ENCODE data around the gene EOLA1. TPM values are rescaled to one million over a fixed set of nuclear protein-coding genes. Genes with fewer than 3 reads are reported as not detected.
"Not testable (repeated sequence)": the region's sequence is repeated elsewhere in the genome, so short reads cannot be mapped to it uniquely, and the experiment has no call there.

EOLA1 gene
- total RNA-seq, 1 donor from 2014 or later = 5.6 TPM

DNA sequence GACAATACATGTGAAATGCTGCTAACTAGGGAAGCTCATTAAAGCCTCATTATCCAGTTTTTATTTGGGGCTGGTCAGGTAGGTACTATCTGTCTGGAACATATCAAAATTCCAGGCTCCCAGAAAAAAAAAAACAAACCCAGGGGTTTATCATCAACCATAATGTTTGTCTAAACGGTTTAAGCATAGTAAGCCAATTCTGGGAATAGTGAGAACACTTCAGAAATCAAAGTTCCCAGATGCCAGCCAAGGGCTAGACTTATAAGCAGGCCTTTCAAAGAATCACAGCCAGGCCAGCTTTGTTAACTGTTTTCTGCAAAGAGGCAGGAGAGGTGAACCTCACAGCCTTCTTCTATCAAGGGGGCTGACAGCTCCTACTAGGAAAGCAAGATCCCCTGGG lies 43.8 kb upstream of the EOLA1 start:
- Histone ChIP-seq H3K27me3 (no peaks in the 10 kb centered on the region), H3K4me3 (no peak overlapping the region), H3K36me3 (peaks cover 43 to 66% of the 10 kb centered on the region in 2 donors), H3K9me3 (no peaks in the 10 kb centered on the region), H3K27ac (no peak overlapping the region), H3K4me1 (no peaks in the 10 kb centered on the region)
- intact Hi-C loops (cut with DNase I) = no loop called here
- TF ChIP-seq, protein P1, sequence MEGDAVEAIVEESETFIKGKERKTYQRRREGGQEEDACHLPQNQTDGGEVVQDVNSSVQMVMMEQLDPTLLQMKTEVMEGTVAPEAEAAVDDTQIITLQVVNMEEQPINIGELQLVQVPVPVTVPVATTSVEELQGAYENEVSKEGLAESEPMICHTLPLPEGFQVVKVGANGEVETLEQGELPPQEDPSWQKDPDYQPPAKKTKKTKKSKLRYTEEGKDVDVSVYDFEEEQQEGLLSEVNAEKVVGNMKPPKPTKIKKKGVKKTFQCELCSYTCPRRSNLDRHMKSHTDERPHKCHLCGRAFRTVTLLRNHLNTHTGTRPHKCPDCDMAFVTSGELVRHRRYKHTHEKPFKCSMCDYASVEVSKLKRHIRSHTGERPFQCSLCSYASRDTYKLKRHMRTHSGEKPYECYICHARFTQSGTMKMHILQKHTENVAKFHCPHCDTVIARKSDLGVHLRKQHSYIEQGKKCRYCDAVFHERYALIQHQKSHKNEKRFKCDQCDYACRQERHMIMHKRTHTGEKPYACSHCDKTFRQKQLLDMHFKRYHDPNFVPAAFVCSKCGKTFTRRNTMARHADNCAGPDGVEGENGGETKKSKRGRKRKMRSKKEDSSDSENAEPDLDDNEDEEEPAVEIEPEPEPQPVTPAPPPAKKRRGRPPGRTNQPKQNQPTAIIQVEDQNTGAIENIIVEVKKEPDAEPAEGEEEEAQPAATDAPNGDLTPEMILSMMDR (IDR thresholded peaks at IDR 0.05) = no peak
- no peak for DNase-seq (ENCODE audit: low spot score in 2 of 2)

GRCh38 chrX:149497626-149498025 lies 43.2 kb upstream of the EOLA1 start:
- intact Hi-C loops (cut with DNase I) = no loop called here
- H3K36me3 ChIP-seq = peaks cover 43 to 61% of the 10 kb centered on the region in 2 donors

DNA sequence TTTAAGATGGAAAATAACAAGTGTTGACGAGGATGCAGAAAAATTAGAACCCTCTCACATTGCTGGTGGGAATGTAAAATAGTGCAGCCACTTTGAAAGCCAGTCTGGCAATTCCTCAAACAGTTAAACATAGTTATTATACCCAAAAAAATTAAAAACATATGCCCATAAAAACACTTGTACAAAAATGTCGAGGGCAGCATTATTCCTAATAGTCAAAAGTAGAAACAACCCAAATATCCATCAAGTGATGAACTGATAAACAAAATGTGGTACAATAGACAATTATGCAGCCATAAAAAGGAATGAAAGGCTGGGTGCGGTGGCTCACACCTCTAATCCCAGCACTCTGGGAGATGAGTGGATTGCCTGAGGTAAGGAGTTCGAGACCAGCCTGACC lies 42.0 kb upstream of the EOLA1 start:
- intact Hi-C loops (cut with DNase I) = no loop called here
- Histone ChIP-seq H3K36me3 (peaks cover 43 to 51% of the 10 kb centered on the region in 2 donors), H3K27me3 (no peaks in the 10 kb centered on the region), H3K27ac (no peak overlapping the region), H3K4me3 (no peak overlapping the region), H3K9me3 (no peaks in the 10 kb centered on the region), H3K4me1 (no peaks in the 10 kb centered on the region)
- DNase-seq (ENCODE audit: low spot score in 2 of 2) = peak in 1 of 2 donors; percentile 22
- TF ChIP-seq, protein P1 (IDR thresholded peaks at IDR 0.05) = no peak

More at GRCh38 chrX:149497626-149498025, 43.2 kb upstream of the EOLA1 start:
- Histone ChIP-seq H3K9me3 (no peaks in the 10 kb centered on the region), H3K27me3 (no peaks in the 10 kb centered on the region), H3K4me3 (no peak overlapping the region), H3K4me1 (no peaks in the 10 kb centered on the region), H3K27ac (peak overlapping the region in 1 of 2 donors; percentile 18)
- TF ChIP-seq, protein P1 (IDR thresholded peaks at IDR 0.05) = no peak
- DNase-seq (ENCODE audit: low spot score in 2 of 2) = no peak

DNA sequence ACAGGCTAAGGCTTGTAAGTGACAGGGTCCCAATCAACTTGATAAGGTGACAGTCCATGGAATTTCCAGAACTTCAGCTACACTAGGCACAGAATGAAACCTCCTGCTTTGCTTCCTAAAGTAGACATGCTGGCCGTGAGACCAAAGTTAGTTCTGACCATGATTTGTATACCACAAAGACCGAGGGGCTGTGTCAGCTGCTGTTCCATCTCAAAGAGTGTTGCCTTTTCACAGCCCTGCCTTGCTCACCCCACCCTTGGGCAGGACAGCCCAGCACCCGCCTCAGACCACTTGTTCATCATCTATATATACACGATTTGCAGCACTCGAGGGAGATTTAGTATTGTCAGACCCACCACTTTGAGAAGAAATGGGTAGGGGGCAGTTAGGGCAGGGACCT lies 41.0 kb upstream of the EOLA1 start:
- Histone ChIP-seq H3K4me3 (no peak overlapping the region), H3K9me3 (no peaks in the 10 kb centered on the region), H3K27me3 (no peaks in the 10 kb centered on the region), H3K4me1 (no peaks in the 10 kb centered on the region), H3K36me3 (peaks cover 36 to 44% of the 10 kb centered on the region in 2 donors), H3K27ac (no peak overlapping the region)
- intact Hi-C loops (cut with DNase I) = loop anchor here (10.0 kb wide), 2 partner anchors 135 to 865 kb away; partner anchors contain the start of genes MAMLD1 and TMEM185A
- TF ChIP-seq, protein P1 (IDR thresholded peaks at IDR 0.05) = no peak
- peak in 1 of 2 donors; percentile 49 for DNase-seq (ENCODE audit: low spot score in 2 of 2)

DNA sequence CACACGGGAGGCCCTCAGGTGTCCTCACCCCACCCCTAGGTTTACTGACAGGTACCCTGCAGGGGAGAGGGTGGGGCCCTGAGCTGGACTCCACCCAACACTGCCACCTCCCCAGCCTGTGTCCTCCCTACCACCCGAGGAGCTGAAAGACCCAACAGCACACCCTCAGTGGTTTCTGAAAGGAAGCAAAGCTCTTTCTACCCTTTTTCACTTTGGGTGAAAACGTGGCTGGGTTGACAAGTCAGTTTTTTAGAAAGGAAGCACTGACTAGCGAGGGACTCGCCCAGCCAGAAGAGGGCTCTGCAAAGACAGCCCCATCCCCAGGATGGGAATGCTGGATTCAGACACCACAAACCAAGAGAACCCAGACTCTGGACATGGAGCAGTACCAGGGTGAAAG lies 37.9 kb upstream of the EOLA1 start:
- H3K4me1 ChIP-seq; DNase-seq (ENCODE audit: low spot score in 2 of 2); H3K27me3 ChIP-seq; H3K27ac ChIP-seq; H3K9me3 ChIP-seq: not testable (repeated sequence)
- intact Hi-C loops (cut with DNase I) = loop anchor here (10.0 kb wide), 2 partner anchors 132 to 862 kb away; partner anchors contain the start of genes MAMLD1 and TMEM185A
- peak overlapping the region in 1 of 2 donors; percentile 16 for H3K4me3 ChIP-seq
- peaks cover 16 to 24% of the 10 kb centered on the region in 2 donors for H3K36me3 ChIP-seq

GRCh38 chrX:149503446-149503845 lies 37.4 kb upstream of the EOLA1 start:
- intact Hi-C loops (cut with DNase I) = loop anchor here (10.0 kb wide), 2 partner anchors 131 to 861 kb away; partner anchors contain the start of genes MAMLD1 and TMEM185A

More at GRCh38 chrX:149503446-149503845, 37.4 kb upstream of the EOLA1 start:
- H3K27ac ChIP-seq = peak overlapping the region; percentile 73 to 89
- H3K36me3 ChIP-seq = peaks cover 11 to 21% of the 10 kb centered on the region in 2 donors
- not testable (repeated sequence) for H3K4me1 ChIP-seq, H3K9me3 ChIP-seq, H3K27me3 ChIP-seq
- peak overlapping the region in 1 of 2 donors; percentile 63 for H3K4me3 ChIP-seq
- peak; percentile 31 to 82 for DNase-seq (ENCODE audit: low spot score in 2 of 2)

Data from ascending aorta (tissue), 2 donors.